Heart right ventricle (tissue), 16 donors: ENCODE results near the gene UNKL. TPM values are rescaled to one million over a fixed set of nuclear protein-coding genes. Genes with fewer than 3 reads are reported as not detected.

Source experiments
- ATAC-seq, 8 donors: fragments of 200-7000 bp; cut with Tn5 transposase; one replicate each; pipeline ENCODE4 v1.9.1; 2020; ENCODE audit warnings: mild to moderate bottlenecking in 8 of 8, moderate library complexity in 8 of 8, moderate number of reproducible peaks in 1 of 8
- DNase-seq, 2 donors: peaks; one replicate each; pipeline ENCODE4 v3.0.0-alpha.2; 2020
- H3K27ac ChIP-seq, 10 donors: fragments of 200-600 bp; sonication (generic) in 2 of 10; one replicate each; pipeline versions ENCODE4 v1.5.0 to v1.8.0; 2020 to 2022; ENCODE audit warnings: mild to moderate bottlenecking in 3 of 10
- H3K27me3 ChIP-seq, 7 donors: fragments of 200-600 bp; one replicate each; pipeline ENCODE4 v1.8.0; 2021 to 2022; ENCODE audit warnings: mild to moderate bottlenecking in 2 of 7
- H3K36me3 ChIP-seq, 9 donors: fragments of 200-600 bp; sonication (generic) in 1 of 9; one replicate each; pipeline versions ENCODE4 v1.5.0 to v1.8.0; 2020 to 2022; ENCODE audit warnings: mild to moderate bottlenecking in 2 of 9
- H3K4me1 ChIP-seq, 9 donors: fragments of 200-600 bp; sonication (generic) in 1 of 9; one replicate each; pipeline versions ENCODE4 v1.5.0 to v1.8.0; 2020 to 2022; ENCODE audit warnings: mild to moderate bottlenecking in 4 of 9
- H3K4me3 ChIP-seq, 10 donors: fragments of 200-600 bp; sonication (generic) in 2 of 10; one replicate each; pipeline versions ENCODE4 v1.5.0 to v1.8.0; 2020 to 2022; ENCODE audit warnings: mild to moderate bottlenecking in 7 of 10, moderate library complexity in 2 of 10
- H3K9me3 ChIP-seq, 11 donors: fragments of 200-600 bp in 10 of 11; sonication (generic) in 2 of 11; one replicate each; pipeline versions ENCODE4 v1.5.0 to v1.8.0; 2013 to 2022; ENCODE audit warnings: mild to moderate bottlenecking in 2 of 11, control low read depth in 1 of 11, moderate library complexity in 1 of 11
- WGBS, 2 donors: extraction: QIAGEN DNeasy Blood & Tissue Kit; methylation state at CpG; one replicate each; pipeline ENCODE4 v1.1.7; 2013; ENCODE audit warnings: inconsistent platforms in 1 of 2; 5-methylcytosine and 5-hydroxymethylcytosine counted together
- intact Hi-C, 10 donors: fragments of 100-400 bp; cut with DNase I; formaldehyde crosslinking; loops; one replicate each; pipeline versions ENCODE4 v1.11.1 to v1.14.2; 2022
- polyA plus RNA-seq, 2 donors: library from polyadenylated mRNA; stranded (reverse); fragments of 200-250 nt; gene quantifications; one replicate each; pipeline ENCODE4 v1.2.3, GENCODE V29; 2013
- total RNA-seq, 10 donors: library from RNA; stranded (reverse); fragmentation: NEBNext Ultra II Directional in 3 of 10; extraction: Animal tissue kit (Norgen Biotek cat#: 25700) in 3 of 10; gene quantifications; one replicate each; pipeline versions ENCODE4 v1.2.1 to v1.2.4, GENCODE V29; 2021 to 2023
- TF ChIP-seq, protein P1 (sequence below), 9 donors: fragments of 200-600 bp; sonication (generic) in 2 of 9; IDR thresholded peaks; one replicate each; pipeline versions ENCODE4 v1.5.0 to v1.8.0; 2021 to 2022; ENCODE audit warnings: antibody characterized with exemption in 9 of 9, mild to moderate bottlenecking in 5 of 9, moderate library complexity in 1 of 9
- donor health status: Arrhythmogenic right ventricular cardiomyopathy.
- donor health status: ischemic (EF 13 %, LVEDD 7.1; RV severe dilation, severe dysfunction).
- donor health status: healthy with polysubstance abuse.
- donor health status: DM: no; HTN: yes; CAD: no.
- donor health status: DM: no; HTN: no; CAD: no.
- donor health status: ischemic (EF 25% LVEDD 6.9; RV normal size, moderate dysfunction).
- donor health status: ischemic (EF 25% LVEDD 5.7; RV mildly dilated, moderate dysfunction).
- donor health status: healthy.
- donor health status: DM: yes; HTN: yes; CAD: no.
- donor health status: Ischemic cardiomyopathy.
- donor health status: ischemic (EF 35%, LVEDD 5.7; RV mildly dilated, moderate dysfunction).
- donor health status: nonischemic (EF 11% LVEDD 7.7; RV severe dilation, severe dysfunction).
- donor health status: DM: yes; HTN: yes; CAD: no.
- donor health status: PGD.
- donor health status: ischemic (EF 29% LVEDD 5.4; RV normal size, mild dysfunction).
- donor health status: nonischemic (EF 23%, LVEDD 6.1; RV moderate dilation, normal function).

The UNKL gene
- total and polyA plus RNA-seq, 12 donors = 3.3 to 20.4 (median 11.4) TPM

GRCh38 chr16:1381612-1382406 is 32.7 kb downstream of the UNKL start:
- TF ChIP-seq, protein P1, sequence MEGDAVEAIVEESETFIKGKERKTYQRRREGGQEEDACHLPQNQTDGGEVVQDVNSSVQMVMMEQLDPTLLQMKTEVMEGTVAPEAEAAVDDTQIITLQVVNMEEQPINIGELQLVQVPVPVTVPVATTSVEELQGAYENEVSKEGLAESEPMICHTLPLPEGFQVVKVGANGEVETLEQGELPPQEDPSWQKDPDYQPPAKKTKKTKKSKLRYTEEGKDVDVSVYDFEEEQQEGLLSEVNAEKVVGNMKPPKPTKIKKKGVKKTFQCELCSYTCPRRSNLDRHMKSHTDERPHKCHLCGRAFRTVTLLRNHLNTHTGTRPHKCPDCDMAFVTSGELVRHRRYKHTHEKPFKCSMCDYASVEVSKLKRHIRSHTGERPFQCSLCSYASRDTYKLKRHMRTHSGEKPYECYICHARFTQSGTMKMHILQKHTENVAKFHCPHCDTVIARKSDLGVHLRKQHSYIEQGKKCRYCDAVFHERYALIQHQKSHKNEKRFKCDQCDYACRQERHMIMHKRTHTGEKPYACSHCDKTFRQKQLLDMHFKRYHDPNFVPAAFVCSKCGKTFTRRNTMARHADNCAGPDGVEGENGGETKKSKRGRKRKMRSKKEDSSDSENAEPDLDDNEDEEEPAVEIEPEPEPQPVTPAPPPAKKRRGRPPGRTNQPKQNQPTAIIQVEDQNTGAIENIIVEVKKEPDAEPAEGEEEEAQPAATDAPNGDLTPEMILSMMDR (IDR thresholded peaks at IDR 0.05) = no peak
- Histone ChIP-seq H3K4me3 (no peak overlapping the region), H3K4me1 (peaks cover 7 to 26% (median 17%) of the 10 kb centered on the region in 9 donors), H3K27ac (no peak overlapping the region), H3K9me3 (no peaks in the 10 kb centered on the region), H3K36me3 (peaks cover 0 to 64% (median 9%) of the 10 kb centered on the region in 9 donors), H3K27me3 (no peaks in the 10 kb centered on the region)
- intact Hi-C loops = no loop called here
- DNase-seq = no peak
- ATAC-seq = no peak
- 94 to 95% methylated on average over 9 of the region's 9 CpGs for WGBS, 2 donors

- no peaks in the 10 kb centered on the region for H3K27me3 ChIP-seq
- intact Hi-C loops = no loop called here
- H3K9me3 ChIP-seq = no peaks in the 10 kb centered on the region
- H3K4me1 ChIP-seq = peaks cover 7 to 26% (median 17%) of the 10 kb centered on the region in 9 donors
- ATAC-seq (no peak), DNase-seq (no peak)
- peaks cover 0 to 57% (median 9%) of the 10 kb centered on the region in 9 donors for H3K36me3 ChIP-seq
- TF ChIP-seq, protein P1 (IDR thresholded peaks at IDR 0.05) = no peak
- WGBS, 2 donors = 85 to 91% methylated on average over 10 of the region's 10 CpGs
- H3K4me3 ChIP-seq = no peak overlapping the region
- peak overlapping the region in 2 of 10 donors; percentile 76 to 90 for H3K27ac ChIP-seq
These were observed 34.3 kb downstream of the UNKL start for GRCh38 chr16:1380195-1380594.

GRCh38 chr16:1379304-1380076 is 35.0 kb downstream of the UNKL start:
- H3K4me3 ChIP-seq = peak overlapping the region; percentile 30 to 64 (median 58)
- peaks cover 0 to 57% (median 9%) of the 10 kb centered on the region in 9 donors for H3K36me3 ChIP-seq
- TF ChIP-seq, protein P1 (IDR thresholded peaks at IDR 0.05) = no peak
- DNase-seq (peak; percentile 32 to 68), ATAC-seq (peak; percentile 38 to 84 (median 63))
- H3K27me3 ChIP-seq = no peaks in the 10 kb centered on the region
- no peaks in the 10 kb centered on the region for H3K9me3 ChIP-seq
- 9 to 10% methylated on average over 44 to 95 of the region's 95 CpGs for WGBS, 2 donors
- peaks cover 7 to 26% (median 17%) of the 10 kb centered on the region in 9 donors for H3K4me1 ChIP-seq
- peak overlapping the region; percentile 46 to 91 (median 82) for H3K27ac ChIP-seq
- intact Hi-C loops = no loop called here

DNA sequence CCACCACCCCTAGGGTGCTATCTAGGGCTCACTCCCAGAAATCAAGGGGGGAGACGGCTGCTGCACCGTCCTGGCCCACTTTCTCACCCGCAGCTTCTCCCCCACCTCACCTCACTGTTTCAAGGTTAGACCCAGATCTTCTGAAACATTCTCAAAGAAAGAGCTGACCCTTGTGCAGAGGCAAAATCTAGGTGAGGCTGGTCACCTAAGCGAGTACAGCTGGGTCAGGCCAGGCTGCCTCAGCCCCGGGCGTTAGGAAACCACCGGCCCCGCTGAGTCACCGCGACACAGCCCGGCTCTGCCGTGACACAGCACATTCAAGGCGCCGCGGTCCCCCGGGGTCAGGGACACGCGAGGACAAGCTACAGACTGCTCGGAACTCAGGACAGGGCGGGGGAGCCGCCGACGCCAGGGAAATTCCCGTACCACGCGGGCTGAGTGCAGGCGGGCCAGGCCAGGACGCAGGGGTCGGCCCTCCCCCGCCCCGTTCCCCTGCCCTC is 35.6 kb downstream of the UNKL start:
- ATAC-seq (peak; percentile 87 to 91 (median 89)), DNase-seq (peak; percentile 84 to 85)
- Histone ChIP-seq H3K36me3 (peaks cover 0 to 55% (median 9%) of the 10 kb centered on the region in 9 donors), H3K27ac (peak overlapping the region; percentile 46 to 91 (median 82)), H3K27me3 (no peaks in the 10 kb centered on the region), H3K9me3 (no peaks in the 10 kb centered on the region), H3K4me1 (peaks cover 7 to 26% (median 17%) of the 10 kb centered on the region in 9 donors), H3K4me3 (peak overlapping the region; percentile 30 to 64 (median 58))
- WGBS, 2 donors = 7 to 9% methylated on average over 31 of the region's 31 CpGs
- TF ChIP-seq, protein P1 (IDR thresholded peaks at IDR 0.05) = no peak
- intact Hi-C loops = no loop called here
